GM12878 (cell line): ENCODE measurements around the gene BHLHE41. TPM values are rescaled to one million over a fixed set of nuclear protein-coding genes. Genes with fewer than 3 reads are reported as not detected.

Experiments
- CUX1 ChIP-seq: IDR thresholded peaks from 2 replicates; pipeline ENCODE4 v1.6.1; 2012; ENCODE audit warnings: improper control_type of control experiment, low read depth, low read length; ENCODE audit not compliant: insufficient replicate concordance
- GATAD2B ChIP-seq: fragments of 450-650 bp; conservative IDR thresholded peaks from 2 replicates; pipeline ENCODE4 v1.6.1; 2017; ENCODE audit warnings: low read depth, mild to moderate bottlenecking, moderate library complexity
- HCFC1 ChIP-seq: fragments of 150-350 bp; IDR thresholded peaks from 2 replicates; pipeline ENCODE4 v1.6.1; 2014; ENCODE audit warnings: low read length
- JUNB ChIP-seq: IDR thresholded peaks from 2 replicates; pipeline ENCODE4 v1.6.1; 2016; ENCODE audit warnings: antibody characterized with exemption, mild to moderate bottlenecking
- KAT2A ChIP-seq: conservative IDR thresholded peaks from 2 replicates; pipeline ENCODE4 v1.6.1; 2011; ENCODE audit warnings: low read depth, low read length; ENCODE audit not compliant: control insufficient read depth
- NR2C2 ChIP-seq: IDR thresholded peaks from 2 replicates; pipeline ENCODE4 v1.6.1; 2011; ENCODE audit warnings: borderline replicate concordance, low read depth; ENCODE audit not compliant: control insufficient read depth, insufficient read length
- SREBF2 ChIP-seq: IDR thresholded peaks from 2 replicates; pipeline ENCODE4 v1.6.1; 2012; ENCODE audit warnings: mild to moderate bottlenecking, low read length
- ZNF622 ChIP-seq: fragments of 450-650 bp; IDR thresholded peaks from 2 replicates; pipeline ENCODE4 v1.6.1; 2017; ENCODE audit warnings: mild to moderate bottlenecking, inconsistent platforms
- polyA plus RNA-seq, 11 experiments: library from polyadenylated mRNA; depleted of rRNA in 4 of 11; unstranded in 6 of 11; stranded (reverse) in 5 of 11; fragments of >200 nt; fragmentation: Nextera tagmentation in 4 of 11; fragmentation: Illumina TruSeq in 1 of 11; extraction: Ambion mirVana in 4 of 11; extraction: Trizol in 1 of 11; gene quantifications; 1 replicate in 1 of 11; 2 replicates in 10 of 11; pipeline versions ENCODE4 v1.2.1 to v1.2.3, GENCODE V29; 2011 to 2016; ENCODE audit warnings: inconsistent platforms in 2 of 11, missing spikeins in 2 of 11, low read depth in 1 of 11
- total RNA-seq, 4 experiments: library from RNA; depleted of rRNA in 3 of 4; stranded (reverse); fragments of >200 nt in 3 of 4; fragmentation: Illumina TruSeq in 1 of 4; extraction: Trizol in 1 of 4; gene quantifications; 2 replicates each; pipeline versions ENCODE4 v1.2.1 to v1.2.3, GENCODE V29; 2013 to 2021
- TF ChIP-seq, protein P1 (sequence below): fragments of 450-650 bp; formaldehyde crosslinking; IDR thresholded peaks from 2 replicates; pipeline ENCODE4 v1.5.0; 2022; ENCODE audit warnings: mild to moderate bottlenecking, missing genetic modification characterization

Gene BHLHE41
- total and polyA plus RNA-seq, 10 of the 15 experiments (the other 5 are each of a cell fraction or from before 2014, with no cell fraction given): 0.02 to 1.5 (median 0.07) TPM; not detected in 3

DNA sequence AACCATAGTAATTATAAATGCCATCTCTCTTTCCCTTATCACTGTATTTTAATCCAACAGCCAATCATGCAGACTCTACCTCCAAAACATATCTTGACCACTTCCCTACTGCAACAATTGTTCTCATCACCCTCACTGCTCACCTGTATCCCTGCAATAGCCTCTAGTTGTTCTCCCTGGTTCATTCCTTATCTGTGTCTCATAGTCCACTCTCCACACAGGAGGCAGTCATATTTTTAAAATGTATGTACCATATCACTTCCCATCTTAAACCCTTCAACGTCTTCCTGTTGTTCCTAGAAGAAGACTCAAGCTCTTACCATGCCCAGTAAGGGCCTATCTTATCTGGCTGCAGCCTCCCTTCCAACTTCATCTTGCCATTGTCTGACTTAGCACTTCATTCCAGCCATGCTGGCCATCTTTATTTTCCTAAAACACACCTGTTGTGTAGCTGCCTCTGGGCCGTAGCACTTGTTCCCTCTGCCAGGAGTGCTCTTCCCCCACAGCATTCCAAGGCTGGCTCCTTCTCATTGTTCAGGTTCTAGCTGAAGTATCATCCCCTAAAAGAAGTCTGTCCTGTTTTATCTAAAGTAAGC lies 27.8 kb upstream of the BHLHE41 start (continued):
- TF ChIP-seq CUX1 (no peak), KAT2A (no peak), ZNF622 (no peak), HCFC1 (no peak), SREBF2 (no peak), NR2C2 (no peak), GATAD2B (no peak), JUNB (no peak)
- TF ChIP-seq, protein P1, sequence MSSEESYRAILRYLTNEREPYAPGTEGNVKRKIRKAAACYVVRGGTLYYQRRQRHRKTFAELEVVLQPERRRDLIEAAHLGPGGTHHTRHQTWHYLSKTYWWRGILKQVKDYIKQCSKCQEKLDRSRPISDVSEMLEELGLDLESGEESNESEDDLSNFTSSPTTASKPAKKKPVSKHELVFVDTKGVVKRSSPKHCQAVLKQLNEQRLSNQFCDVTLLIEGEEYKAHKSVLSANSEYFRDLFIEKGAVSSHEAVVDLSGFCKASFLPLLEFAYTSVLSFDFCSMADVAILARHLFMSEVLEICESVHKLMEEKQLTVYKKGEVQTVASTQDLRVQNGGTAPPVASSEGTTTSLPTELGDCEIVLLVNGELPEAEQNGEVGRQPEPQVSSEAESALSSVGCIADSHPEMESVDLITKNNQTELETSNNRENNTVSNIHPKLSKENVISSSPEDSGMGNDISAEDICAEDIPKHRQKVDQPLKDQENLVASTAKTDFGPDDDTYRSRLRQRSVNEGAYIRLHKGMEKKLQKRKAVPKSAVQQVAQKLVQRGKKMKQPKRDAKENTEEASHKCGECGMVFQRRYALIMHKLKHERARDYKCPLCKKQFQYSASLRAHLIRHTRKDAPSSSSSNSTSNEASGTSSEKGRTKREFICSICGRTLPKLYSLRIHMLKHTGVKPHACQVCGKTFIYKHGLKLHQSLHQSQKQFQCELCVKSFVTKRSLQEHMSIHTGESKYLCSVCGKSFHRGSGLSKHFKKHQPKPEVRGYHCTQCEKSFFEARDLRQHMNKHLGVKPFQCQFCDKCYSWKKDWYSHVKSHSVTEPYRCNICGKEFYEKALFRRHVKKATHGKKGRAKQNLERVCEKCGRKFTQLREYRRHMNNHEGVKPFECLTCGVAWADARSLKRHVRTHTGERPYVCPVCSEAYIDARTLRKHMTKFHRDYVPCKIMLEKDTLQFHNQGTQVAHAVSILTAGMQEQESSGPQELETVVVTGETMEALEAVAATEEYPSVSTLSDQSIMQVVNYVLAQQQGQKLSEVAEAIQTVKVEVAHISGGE: no peak
